Activated naive CD4-positive, alpha-beta T cell treated with anti-CD3 and anti-CD28 coated beads, Interleukin-2, amount 50 U/mL, for 24 hours (primary cell): Measurements from ENCODE around the gene CDC14C.
"Not testable (repeated sequence)": the region's sequence is repeated elsewhere in the genome, so short reads cannot be mapped to it uniquely, and the experiment has no call there.

Source experiments
- H3K27ac Mint-ChIP-seq: one replicate; pipeline ENCODE4 v1.8.0; 2021; ENCODE audit warnings: mild to moderate bottlenecking, mixed read lengths
- H3K27me3 Mint-ChIP-seq: one replicate; pipeline ENCODE4 v1.8.0; 2021; ENCODE audit warnings: mixed read lengths
- H3K36me3 Mint-ChIP-seq: one replicate; pipeline ENCODE4 v1.8.0; 2021; ENCODE audit warnings: mixed read lengths
- H3K4me1 Mint-ChIP-seq: one replicate; pipeline ENCODE4 v1.8.0; 2021; ENCODE audit warnings: mixed read lengths
- H3K4me3 Mint-ChIP-seq: one replicate; pipeline ENCODE4 v1.8.0; 2021; ENCODE audit warnings: mild to moderate bottlenecking, mixed read lengths
- H3K9me3 Mint-ChIP-seq: one replicate; pipeline ENCODE4 v1.8.0; 2021; ENCODE audit warnings: mixed read lengths

The CDC14C gene

GRCh38 chr7:48924433-48924832, at the start of gene CDC14C:
Gene CDC14C (plus strand): TSS chr7:48924547. CDS start chr7:48924673, 126 bp downstream.
- Mint-ChIP-seq H3K9me3 (peaks cover 3% of the 10 kb centered on the region), H3K27me3 (no peaks in the 10 kb centered on the region), H3K27ac (no peak within 1 kb of the TSS), H3K4me1 (no peaks in the 10 kb centered on the region), H3K36me3 (no peaks in the 10 kb centered on the region), H3K4me3 (no peak within 1 kb of the TSS)

- Mint-ChIP-seq H3K9me3 (peaks cover 5% of the 10 kb centered on the region), H3K27me3 (no peaks in the 10 kb centered on the region)
These were observed 49.1 kb upstream of the CDC14C start for GRCh38 chr7:48875045-48875916.

DNA sequence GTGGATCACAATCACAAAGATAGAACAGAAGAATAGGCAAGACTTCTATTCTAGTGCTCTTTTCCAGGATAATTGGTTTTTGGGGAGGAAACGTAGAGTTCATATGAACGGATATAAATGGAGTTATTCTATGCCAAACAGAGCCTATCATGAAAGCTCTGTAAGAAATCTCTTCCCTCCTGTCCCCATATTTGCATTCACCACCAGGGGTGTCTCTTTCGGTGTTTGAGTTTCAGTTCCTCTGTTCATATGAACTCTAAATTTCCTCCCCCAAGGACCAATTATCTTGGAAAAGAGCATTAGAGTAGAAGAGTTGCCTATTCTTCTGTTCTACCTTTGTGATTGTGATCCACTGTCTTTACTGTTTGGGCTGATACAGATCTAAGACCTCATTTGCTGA, 48.3 kb upstream of the CDC14C start:
- Mint-ChIP-seq H3K36me3 (no peaks in the 10 kb centered on the region), H3K4me3 (no peak overlapping the region), H3K4me1 (no peaks in the 10 kb centered on the region), H3K27ac (no peak overlapping the region), H3K9me3 (peaks cover 5% of the 10 kb centered on the region), H3K27me3 (no peaks in the 10 kb centered on the region)

More at GRCh38 chr7:48875045-48875916, 49.1 kb upstream of the CDC14C start:
- Mint-ChIP-seq H3K27ac (no peak overlapping the region), H3K4me1 (no peaks in the 10 kb centered on the region), H3K4me3 (no peak overlapping the region), H3K36me3 (no peaks in the 10 kb centered on the region)

DNA sequence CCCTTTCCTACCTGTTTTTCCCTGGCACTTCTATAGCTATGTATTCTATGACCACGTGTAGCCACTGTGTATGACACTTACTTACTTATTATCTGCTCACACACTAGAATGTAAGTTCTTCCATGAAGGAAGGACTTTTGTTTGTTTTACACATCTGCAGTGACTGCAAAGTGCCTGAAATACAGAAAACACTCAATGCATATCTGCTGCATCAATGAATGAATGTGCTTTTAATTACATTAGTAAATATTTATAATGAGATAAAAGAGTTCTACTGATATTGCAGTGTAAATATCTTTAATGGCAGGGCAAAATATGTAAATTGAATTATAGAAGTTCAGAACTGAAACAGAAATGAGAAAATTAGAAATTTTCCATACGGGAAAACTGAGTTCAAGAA, 43.5 kb upstream of the CDC14C start:
- Mint-ChIP-seq H3K27me3 (no peaks in the 10 kb centered on the region), H3K9me3 (peaks cover 12% of the 10 kb centered on the region), H3K4me1 (no peaks in the 10 kb centered on the region)

DNA sequence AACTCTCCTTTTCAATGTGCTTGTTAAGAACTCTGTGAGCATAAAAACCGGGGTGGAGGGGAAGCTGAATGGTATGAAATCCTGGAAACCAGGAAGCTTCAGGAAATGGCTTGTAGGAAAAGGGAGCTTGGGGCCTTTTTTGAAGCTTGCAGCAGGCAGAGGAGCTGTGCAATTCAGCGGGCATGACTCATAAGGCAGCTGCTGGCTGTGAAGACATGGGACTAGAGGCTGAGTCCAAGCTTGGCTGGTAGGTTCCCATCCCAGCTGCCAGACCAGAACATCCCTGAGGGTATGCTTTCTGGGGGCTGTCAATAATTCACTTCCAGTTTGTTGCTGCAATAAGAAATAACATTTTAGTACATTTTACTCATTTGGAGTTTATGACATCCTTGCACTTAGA, 36.8 kb upstream of the CDC14C start:
- H3K4me3 Mint-ChIP-seq: no peak overlapping the region
- no peaks in the 10 kb centered on the region for H3K36me3 Mint-ChIP-seq
- no peaks in the 10 kb centered on the region for H3K27me3 Mint-ChIP-seq
- H3K27ac Mint-ChIP-seq: no peak overlapping the region
- no peaks in the 10 kb centered on the region for H3K4me1 Mint-ChIP-seq
- H3K9me3 Mint-ChIP-seq: peaks cover 17% of the 10 kb centered on the region

More for the DNA sequence above, 43.5 kb upstream of the CDC14C start:
- no peaks in the 10 kb centered on the region for H3K36me3 Mint-ChIP-seq
- H3K4me3 Mint-ChIP-seq: no peak overlapping the region
- no peak overlapping the region for H3K27ac Mint-ChIP-seq

DNA sequence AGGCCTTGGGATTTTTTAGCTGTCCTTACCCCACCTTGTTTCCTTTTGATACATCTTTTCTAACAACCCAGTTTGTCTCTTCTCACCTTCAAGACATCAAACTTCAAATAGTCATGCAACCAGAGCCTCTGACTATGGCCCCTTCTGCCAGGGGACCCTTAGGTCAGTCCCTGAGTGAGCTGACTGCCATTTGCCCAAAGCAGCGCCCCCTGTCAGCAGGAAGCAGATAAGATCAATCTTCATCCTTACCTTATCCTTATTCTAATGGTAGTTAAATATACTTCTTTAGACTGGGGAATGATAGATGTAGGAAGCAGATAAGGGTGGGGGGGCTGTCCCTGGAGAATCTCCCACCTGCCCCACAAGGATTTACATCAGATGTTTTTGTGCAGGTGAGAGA, 29.8 kb upstream of the CDC14C start:
- H3K27me3 Mint-ChIP-seq: no peaks in the 10 kb centered on the region
- H3K4me1 Mint-ChIP-seq: no peaks in the 10 kb centered on the region
- no peak overlapping the region for H3K27ac Mint-ChIP-seq
- no peaks in the 10 kb centered on the region for H3K36me3 Mint-ChIP-seq
- peaks cover 5% of the 10 kb centered on the region for H3K9me3 Mint-ChIP-seq
- H3K4me3 Mint-ChIP-seq: no peak overlapping the region

DNA sequence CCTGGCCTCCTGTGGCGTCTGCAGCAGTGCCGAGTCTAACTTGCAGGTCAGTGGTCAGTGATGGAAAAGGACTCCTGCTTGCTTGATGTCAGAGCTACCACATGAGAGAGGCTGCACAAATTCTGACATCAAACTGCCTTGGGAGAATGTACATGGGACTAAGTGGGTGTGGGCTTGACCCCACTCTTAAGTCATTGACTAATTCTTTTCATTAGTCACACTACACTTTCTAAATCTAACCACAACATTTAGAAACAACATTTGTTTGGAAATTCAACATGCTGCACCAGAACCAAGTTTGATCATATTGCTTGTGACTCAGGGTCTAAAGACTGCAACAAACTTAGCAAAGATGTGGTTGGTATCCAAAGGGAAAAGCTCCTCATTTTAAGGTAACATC, 24.4 kb upstream of the CDC14C start:
- Mint-ChIP-seq H3K4me3 (no peak overlapping the region), H3K9me3 (peaks cover 4% of the 10 kb centered on the region), H3K36me3 (no peaks in the 10 kb centered on the region), H3K27ac (no peak overlapping the region), H3K27me3 (no peaks in the 10 kb centered on the region), H3K4me1 (no peaks in the 10 kb centered on the region)

- H3K27ac Mint-ChIP-seq: no peak overlapping the region
- H3K4me1 Mint-ChIP-seq: no peaks in the 10 kb centered on the region
- H3K9me3 Mint-ChIP-seq: peaks cover 8% of the 10 kb centered on the region
- no peaks in the 10 kb centered on the region for H3K36me3 Mint-ChIP-seq
- no peaks in the 10 kb centered on the region for H3K27me3 Mint-ChIP-seq
- no peak overlapping the region for H3K4me3 Mint-ChIP-seq
These were observed 22.4 kb upstream of the CDC14C start for GRCh38 chr7:48901966-48902365.

- Mint-ChIP-seq H3K4me3 (no peak overlapping the region), H3K27me3 (no peaks in the 10 kb centered on the region), H3K36me3 (no peaks in the 10 kb centered on the region), H3K9me3 (peaks cover 8% of the 10 kb centered on the region), H3K27ac (no peak overlapping the region), H3K4me1 (no peaks in the 10 kb centered on the region)
These were observed 19.4 kb upstream of the CDC14C start for GRCh38 chr7:48904975-48905374.

DNA sequence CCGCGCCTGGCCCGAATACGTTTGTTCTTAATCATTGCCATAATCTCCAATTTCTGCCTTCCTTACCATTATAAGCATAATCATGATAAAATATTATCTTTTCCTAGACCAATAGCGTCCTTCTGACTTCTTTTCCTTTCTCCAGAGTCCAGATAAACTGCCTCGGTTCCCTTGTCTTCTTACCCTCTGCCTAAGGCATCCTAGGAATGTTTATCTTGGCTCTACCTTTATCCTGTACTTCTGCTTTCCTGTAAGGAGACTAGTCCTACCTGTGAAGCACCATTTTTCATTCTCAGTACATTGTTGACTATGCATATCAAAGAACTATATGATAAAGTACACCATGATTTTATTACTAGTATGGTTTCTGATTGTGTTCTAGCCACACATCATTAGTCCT, 18.7 kb upstream of the CDC14C start:
- not testable (repeated sequence) for H3K27ac Mint-ChIP-seq, H3K4me3 Mint-ChIP-seq, H3K9me3 Mint-ChIP-seq, H3K27me3 Mint-ChIP-seq, H3K36me3 Mint-ChIP-seq, H3K4me1 Mint-ChIP-seq

DNA sequence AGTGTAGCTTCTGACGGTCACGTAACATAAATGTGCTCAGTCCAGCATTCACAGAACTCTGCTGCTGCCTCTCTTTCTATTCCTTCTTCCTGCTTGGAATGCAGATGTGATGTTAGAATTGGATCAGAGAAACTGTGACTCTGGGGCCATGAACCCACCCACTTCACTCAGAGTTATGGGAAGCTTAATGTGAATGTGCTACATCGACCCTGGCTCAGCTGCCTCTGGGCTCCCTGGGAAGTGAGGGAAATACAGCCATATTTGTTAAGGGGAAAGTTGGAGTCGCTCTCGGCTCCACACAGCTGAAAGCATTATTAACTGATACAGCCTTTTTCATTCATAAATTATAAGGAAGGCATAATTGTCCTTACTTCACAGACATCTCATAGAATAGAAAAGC, 14.5 kb upstream of the CDC14C start:
- not testable (repeated sequence) for H3K27me3 Mint-ChIP-seq, H3K36me3 Mint-ChIP-seq, H3K4me1 Mint-ChIP-seq, H3K27ac Mint-ChIP-seq, H3K4me3 Mint-ChIP-seq, H3K9me3 Mint-ChIP-seq

DNA sequence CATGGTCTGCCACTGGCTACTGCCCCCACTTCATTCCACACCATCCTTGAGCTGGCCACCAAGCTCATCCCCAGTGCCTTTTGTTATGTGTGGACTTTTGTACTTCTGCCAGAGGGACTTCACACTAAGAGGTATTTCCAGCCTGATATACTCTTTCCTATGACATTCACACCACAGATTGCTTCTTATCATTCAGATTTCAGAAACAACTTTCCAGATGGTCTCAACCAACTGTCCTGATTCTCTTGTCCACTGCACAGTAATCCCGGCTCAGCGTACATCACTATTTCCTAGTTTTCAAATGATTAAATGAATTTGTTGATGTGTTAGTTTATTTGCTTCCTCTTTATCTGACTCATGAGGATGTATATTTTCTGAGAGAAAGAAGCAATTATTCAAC, 7.1 kb downstream of the CDC14C start:
- Mint-ChIP-seq H3K9me3 (no peaks in the 10 kb centered on the region), H3K36me3 (no peaks in the 10 kb centered on the region), H3K4me3 (no peak overlapping the region), H3K27me3 (no peaks in the 10 kb centered on the region), H3K27ac (no peak overlapping the region), H3K4me1 (no peaks in the 10 kb centered on the region)

DNA sequence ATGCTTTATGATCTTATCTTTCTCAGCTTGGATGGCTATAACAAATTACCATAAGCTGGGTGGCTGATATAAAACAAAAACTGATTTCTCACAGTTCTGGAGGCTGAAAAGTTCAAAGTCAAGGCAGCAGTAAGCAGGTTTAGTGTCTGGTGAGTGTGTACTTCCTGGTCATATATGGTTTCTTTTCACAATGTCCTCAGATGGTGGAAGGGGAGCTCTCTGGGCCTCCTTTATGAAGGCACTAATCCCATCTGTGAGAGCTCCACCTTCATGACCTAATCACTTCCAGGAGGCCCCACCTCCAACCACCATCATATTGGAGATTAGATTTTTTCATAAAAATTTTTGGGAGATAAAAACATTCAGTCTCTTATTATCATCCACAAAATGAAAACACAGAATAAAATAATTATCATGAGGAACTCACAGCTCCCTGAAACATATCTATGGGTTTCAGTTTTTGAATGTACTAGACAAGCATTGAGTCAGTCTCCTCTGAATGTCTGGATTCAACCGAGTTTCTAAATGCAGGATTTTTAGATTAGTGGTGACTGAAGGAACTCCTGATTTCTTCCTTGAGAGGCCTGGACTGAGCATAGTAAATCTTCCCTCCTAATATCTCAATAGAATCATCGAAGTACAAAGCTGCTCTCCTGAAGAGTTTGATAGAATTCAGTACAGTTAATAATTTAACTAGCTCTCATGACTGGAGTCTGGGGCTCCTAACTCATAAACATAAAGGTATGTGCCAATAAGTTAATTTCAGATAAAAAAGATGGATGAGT, 8.0 kb downstream of the CDC14C start:
- Mint-ChIP-seq H3K27ac (no peak overlapping the region), H3K27me3 (no peaks in the 10 kb centered on the region)

DNA sequence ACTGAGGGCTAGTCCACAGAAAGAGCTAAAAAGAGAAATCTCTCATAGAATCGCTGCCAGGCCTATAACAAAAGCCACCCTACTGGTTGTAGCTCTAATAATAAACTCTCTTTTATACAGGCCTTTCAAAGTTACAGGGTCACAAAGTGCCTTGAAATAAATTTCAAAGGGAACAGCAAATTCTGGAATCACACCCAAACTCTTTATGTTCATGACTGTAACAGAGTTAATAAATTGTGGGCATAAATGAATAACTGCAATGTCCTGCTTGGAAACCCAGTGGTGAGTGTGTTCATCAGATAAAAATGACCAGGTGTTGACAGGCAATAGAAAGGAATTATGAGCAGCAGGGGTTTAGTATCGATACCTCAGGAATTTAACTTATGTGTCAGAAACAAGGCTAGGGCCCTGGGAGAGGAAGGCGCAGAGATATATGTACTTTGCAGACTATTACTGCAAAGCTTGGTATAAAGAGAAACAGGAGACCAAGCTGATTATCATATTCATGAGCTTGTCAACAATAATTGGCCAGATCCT, 9.3 kb downstream of the CDC14C start:
- Mint-ChIP-seq H3K27ac (no peak overlapping the region), H3K4me3 (no peak overlapping the region), H3K27me3 (no peaks in the 10 kb centered on the region), H3K9me3 (no peaks in the 10 kb centered on the region), H3K4me1 (no peaks in the 10 kb centered on the region), H3K36me3 (no peaks in the 10 kb centered on the region)

More for the DNA sequence above, 8.0 kb downstream of the CDC14C start:
- Mint-ChIP-seq H3K4me1 (no peaks in the 10 kb centered on the region), H3K36me3 (no peaks in the 10 kb centered on the region), H3K9me3 (no peaks in the 10 kb centered on the region), H3K4me3 (no peak overlapping the region)

DNA sequence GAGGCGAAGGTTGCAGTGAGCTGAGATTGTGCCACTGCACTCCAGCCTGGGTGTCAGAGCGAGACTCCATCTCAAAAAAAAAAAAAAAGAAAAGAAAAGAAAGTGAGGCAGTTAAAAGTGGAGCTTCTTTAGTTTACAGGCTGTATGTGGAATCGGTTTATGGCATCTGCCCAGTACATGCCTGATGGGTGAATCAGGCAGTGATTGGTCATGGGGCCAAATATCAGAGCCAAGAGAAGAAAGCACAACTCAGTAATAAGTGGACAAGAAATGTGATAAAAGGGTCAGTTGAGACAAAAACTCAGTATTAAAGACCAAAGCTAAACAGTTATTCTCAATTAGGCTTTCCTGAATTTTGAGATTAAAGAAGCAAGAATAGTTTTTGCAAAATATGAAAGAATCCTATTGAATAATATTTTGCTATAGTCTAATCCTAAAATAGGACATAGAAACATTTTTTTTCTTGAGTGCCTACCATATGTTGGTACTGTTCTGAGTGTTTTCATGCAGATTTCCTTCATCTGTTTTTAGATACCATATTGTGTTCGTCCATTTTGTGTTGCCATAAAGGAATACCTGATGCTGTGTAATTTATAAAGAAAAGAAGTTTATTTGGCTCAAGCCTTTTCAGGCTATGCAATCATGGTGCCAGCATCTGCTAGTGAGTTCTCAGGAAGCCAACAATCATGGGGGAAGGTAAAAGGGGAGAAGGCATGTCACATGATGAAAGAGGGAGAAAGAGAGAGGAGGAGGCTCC, 14.4 kb downstream of the CDC14C start:
- Mint-ChIP-seq H3K4me3 (no peak overlapping the region), H3K36me3 (no peaks in the 10 kb centered on the region), H3K4me1 (no peaks in the 10 kb centered on the region), H3K27me3 (no peaks in the 10 kb centered on the region), H3K9me3 (no peaks in the 10 kb centered on the region), H3K27ac (no peak overlapping the region)
